Left kidney (tissue), 2 donors: ENCODE measurements around the gene TXNRD1. TPM values are rescaled to one million over a fixed set of nuclear protein-coding genes. Genes with fewer than 3 reads are reported as not detected.
A peak's percentile ranks its signal among the peaks of the same experiment; 100 is the strongest.
"Not testable (repeated sequence)": the region's sequence is repeated elsewhere in the genome, so short reads cannot be mapped to it uniquely, and the experiment has no call there.

ENCODE experiments used
- DNase-seq: peaks from one replicate; pipeline ENCODE4 v3.0.0-alpha.2; 2013
- polyA plus RNA-seq: library from polyadenylated mRNA; unstranded; fragments of 120-200 nt; gene quantifications from one replicate; pipeline ENCODE4 v1.2.1, GENCODE V29; 2013; ENCODE audit not compliant: insufficient read length

TXNRD1 gene
- polyA plus RNA-seq, 1 donor, result 65.8 TPM

DNA sequence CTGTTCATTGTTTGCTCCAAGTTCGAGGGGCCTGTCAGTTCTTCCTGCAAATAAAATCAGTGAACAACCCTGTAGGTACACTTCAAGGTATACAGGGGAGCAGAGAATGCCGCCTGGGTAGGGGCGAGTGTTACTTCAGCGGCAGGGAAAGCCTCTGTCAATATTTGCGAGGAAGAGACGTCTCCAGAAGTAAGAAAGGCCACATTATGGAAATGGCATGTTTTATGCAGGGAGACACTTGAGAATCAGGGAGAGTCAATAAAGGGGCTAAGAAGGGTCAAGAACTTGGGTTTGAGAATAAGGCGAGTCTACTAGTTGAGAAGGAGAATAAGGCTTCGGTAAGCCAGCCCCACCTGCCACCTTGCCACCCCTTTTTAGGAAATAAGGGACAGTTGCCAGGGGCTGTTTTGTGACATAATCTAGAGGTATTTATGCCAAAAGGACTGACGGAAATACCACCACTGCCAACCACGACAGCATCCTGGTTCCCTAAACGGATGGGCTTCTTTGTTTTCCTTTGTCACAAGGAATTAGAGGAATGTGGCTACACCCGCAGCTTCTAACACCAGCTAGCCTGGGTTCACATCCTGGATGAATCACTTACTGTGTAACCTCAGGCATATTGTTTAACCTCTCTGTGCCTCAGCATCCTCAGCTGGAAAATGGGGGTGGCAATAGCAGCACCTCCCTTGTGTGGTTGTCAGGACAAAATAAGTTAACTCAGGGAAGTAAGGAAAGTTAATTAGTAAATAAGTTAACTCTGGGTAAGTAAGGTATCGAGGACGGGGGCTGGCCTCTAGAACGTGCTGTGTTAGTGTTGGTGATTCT is 155.7 kb downstream of the TXNRD1 start:
- no peak for DNase-seq

DNA sequence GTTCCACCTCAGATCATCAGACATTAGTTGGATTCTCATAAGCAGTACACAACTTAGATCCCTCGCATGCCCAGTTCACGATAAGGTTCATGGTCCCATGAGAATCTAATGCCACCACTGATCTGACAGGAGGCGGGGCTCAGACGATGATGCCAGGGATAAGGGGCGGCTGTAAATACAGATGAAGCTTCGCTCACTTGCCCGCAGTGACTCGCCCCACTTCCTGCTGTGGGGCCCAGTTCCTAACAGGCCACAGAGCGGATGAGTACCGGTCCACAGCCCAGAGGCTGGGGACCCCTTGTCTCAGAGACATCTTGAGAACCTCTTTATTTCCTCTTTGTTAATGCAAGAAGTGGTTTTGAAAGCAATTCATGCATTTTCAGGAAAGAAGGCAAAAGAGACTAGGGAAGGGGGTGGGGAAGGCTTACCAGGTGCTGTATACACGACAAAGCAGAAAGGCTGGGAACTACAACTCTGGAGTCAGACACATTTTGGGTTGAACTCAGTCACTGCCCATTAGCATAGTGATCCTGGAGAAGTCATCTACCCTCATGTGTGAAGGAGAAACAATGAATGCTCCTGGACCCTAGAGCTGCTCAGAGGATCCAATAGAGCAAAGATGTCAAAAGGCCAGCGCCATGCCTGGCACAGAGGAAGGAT is 156.6 kb downstream of the TXNRD1 start:
- no peak for DNase-seq

DNA sequence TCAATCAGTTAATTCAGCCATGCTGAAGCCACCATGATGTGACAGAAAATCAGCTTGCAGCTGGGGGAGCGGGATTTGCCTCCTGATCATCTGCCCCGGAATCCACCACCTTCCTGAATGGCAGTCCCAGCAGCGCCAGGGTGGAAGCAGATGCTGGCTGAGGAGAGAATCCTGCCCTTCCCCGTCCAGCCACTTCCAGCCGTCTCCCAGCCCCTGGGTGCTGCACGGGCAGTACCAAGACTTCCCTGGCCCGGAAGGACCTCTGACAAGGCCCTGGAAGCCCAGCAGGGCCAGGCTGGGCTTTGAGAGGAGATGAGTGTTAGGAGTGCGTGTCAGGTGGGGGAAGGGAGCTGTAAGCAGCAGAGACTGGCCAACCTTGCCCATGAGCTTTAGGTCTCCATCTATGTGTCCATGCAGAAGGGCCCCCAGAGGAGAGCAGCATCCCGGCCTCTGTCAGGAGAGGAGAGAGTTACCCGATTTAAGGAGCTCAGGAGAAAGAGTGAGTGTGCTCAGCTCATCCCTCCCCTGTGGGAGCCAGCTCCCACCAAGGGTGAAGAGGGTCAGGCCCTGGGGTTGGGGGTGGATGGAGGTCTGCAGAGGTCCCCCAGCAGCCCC is 157.2 kb downstream of the TXNRD1 start:
- DNase-seq, result no peak

DNA sequence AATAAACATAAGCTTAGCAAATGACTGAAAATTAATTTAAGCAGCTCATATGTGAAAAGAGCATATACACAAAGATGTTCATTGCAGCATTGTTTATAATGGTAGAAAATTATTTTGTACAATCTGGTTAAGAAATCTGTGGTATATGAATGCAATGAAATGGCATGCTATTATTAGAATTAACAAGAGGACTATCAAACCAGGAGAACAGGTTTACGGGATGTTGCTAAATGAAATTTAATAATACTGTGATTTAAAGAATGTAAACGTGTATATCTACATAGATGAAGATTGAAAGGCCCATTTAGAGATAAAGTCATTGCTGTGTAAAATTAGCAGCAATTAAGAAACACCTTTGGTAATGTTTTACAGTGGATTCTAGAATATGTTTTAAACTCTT is 158.5 kb downstream of the TXNRD1 start:
- no peak for DNase-seq

DNA sequence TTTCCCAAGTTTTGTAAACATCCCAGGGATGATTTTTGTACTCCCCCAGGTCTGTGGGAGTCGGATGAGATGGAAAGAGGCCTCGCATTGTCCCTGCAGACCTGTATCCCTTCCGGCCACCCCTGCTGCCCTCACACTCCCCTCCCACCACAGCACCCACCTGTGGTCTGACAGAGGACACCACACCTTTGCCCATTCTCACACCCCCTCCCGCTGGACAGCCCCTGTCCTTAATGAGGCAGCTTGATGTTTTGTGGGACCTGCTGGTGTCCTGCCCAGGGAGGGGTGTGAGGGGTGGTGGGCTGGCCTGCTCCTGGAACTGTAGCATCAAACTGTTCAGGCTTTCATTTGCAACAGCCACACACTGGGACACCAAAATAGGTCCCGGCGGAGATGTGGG is 159.2 kb downstream of the TXNRD1 start:
- DNase-seq, result no peak

- DNase-seq, result no peak
These were observed 160.2 kb downstream of the TXNRD1 start for GRCh38 chr12:104375775-104376174.

DNA sequence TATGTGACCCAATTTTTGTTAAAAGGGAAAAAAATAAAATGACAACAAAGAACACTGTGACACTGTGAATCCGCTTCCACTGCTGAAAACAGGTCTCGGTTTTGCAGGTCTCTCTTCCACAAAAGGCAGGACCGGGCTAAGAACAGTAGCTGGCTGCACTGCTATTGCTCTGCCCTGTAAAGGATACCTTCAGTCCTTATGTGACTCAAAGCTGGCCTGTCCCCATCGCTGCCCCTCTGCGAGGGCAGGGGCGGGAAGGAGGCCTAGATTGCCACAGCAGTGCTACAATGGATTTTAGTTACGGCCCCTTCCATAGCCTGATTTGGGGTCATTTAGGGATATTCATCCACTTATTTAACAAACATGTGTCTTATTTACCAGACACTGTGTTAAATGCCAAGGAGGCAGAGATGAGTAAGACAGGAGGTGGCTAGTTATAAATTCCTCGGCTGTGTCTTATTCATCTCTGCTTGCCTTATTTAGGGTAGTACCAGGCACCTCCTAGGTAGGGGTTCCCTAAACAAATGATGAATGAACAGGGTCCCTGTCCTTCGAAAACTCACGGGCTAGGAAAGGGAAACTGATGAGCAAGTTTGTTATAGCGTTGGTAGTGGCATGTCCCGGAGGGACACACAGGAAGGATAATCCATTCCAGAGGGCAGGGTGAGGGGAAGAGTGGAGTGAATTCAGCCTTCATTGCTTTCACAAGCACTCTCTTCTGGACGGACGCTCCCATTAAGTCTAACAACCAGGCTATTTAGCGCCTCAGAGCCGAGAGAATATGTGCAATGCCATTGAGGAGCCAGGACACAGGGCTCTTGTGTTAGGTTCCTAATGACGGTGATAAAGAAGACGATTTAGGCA is 161.3 kb downstream of the TXNRD1 start:
- DNase-seq, result no peak

- no peak for DNase-seq
These were observed 161.9 kb downstream of the TXNRD1 start for GRCh38 chr12:104377514-104377812.

GRCh38 chr12:104378427-104378826 is 162.8 kb downstream of the TXNRD1 start:
- DNase-seq, result no peak

GRCh38 chr12:104381341-104381730 is 165.8 kb downstream of the TXNRD1 start:
- DNase-seq, result no peak

GRCh38 chr12:104381731-104382480 is 166.3 kb downstream of the TXNRD1 start:
- DNase-seq, result peak; percentile 82

DNA sequence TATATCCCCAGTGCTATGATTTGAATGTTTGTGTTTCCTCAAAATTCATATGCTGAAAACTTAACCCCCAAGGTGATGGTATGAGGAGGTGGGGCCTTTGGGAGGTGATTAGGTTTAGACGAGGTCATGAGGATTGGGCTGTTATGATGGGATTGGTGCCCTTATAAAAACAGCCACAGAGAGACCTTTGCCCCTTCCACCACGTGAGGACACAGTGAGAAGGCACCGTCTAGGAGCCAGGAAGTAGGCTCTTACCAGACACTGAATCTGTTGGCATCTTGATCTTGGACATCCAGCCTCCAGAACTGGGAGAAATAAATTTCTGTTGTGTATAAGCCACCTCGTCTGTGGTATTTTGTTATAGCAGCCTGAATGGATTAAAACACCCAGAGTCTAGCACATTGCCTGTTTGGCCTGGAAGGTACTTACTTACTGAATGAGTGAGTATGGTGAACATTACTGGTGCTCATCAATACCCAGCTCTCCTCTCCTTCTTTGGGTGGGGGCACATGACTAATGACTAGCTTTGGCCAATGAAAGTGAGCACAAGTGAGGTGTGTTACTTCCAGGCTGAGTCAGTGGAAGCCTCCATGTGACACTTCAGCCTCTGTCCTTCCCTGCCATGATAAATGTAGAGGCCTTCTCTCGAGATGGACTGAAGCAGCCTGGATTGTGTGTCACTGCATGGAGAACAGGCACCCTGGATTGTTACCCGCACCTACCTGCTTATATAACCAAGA is 168.7 kb downstream of the TXNRD1 start:
- DNase-seq, result no peak

- no peak for DNase-seq
These were observed 169.9 kb downstream of the TXNRD1 start for GRCh38 chr12:104385510-104385909.

DNA sequence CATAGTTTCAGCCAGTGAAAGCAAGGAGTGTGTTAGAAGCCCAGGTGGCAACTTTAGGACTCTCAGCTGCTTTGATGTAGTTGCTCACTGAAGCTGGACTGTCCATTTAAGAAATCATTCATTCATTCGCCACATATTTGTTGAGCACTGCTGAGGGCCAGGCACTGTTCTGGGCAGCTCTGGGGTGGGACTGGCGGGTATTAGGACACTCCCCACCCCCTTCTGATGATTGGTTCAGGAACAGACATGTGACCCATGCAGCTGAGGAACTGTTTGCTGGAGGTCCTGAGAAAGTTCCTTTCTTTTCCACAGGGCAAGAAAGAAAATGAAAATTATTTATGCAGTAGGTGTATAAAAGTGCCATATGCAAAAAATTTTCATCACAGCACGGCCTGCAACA is 170.9 kb downstream of the TXNRD1 start:
- no peak for DNase-seq

- no peak for DNase-seq
These were observed 171.6 kb downstream of the TXNRD1 start for GRCh38 chr12:104387190-104387589.

GRCh38 chr12:104394086-104394485 is 178.5 kb downstream of the TXNRD1 start:
- not testable (repeated sequence) for DNase-seq

Other genes starting within 250 kb of the TXNRD1 start
- 66.4 TPM for gene TDG, start 249.9 kb upstream of the TXNRD1 start, polyA plus RNA-seq
- 11.0 TPM for gene GLT8D2, start 165.6 kb upstream of the TXNRD1 start, polyA plus RNA-seq
- 22.3 TPM for gene HCFC2, start 151.2 kb upstream of the TXNRD1 start, polyA plus RNA-seq
- gene NFYB, start 77.6 kb upstream of the TXNRD1 start, polyA plus RNA-seq, result 117 TPM
- gene EID3, start 88.0 kb downstream of the TXNRD1 start, polyA plus RNA-seq, result 3.9 TPM
- gene CHST11, start 241.2 kb downstream of the TXNRD1 start, polyA plus RNA-seq, result 8.0 TPM